Left cardiac atrium (tissue), 4 donors: ENCODE data around the gene EFNA2. TPM values are rescaled to one million over a fixed set of nuclear protein-coding genes. Genes with fewer than 3 reads are reported as not detected.

ENCODE experiments used
- ATAC-seq, 2 donors: fragments of 200-7000 bp; cut with Tn5 transposase; one replicate each; pipeline ENCODE4 v1.9.1; 2020; ENCODE audit warnings: mild to moderate bottlenecking in 2 of 2, moderate library complexity in 2 of 2
- DNase-seq: peaks from one replicate; pipeline ENCODE4 v3.0.0-alpha.2; 2020
- intact Hi-C, 2 donors: fragments of 100-400 bp; cut with DNase I; formaldehyde crosslinking; loops; one replicate each; pipeline versions ENCODE4 v1.14.1 to v1.15.1; 2022 to 2023
- total RNA-seq, 2 donors: library from RNA; stranded (reverse); fragmentation: NEBNext Ultra II Directional; extraction: Animal tissue kit (Norgen Biotek cat#: 25700); gene quantifications; one replicate each; pipeline ENCODE4 v1.2.1, GENCODE V29; 2021
- donor health status: DM: no; HTN: yes; CAD: no.
- donor health status: DM: no; HTN: yes; CAD: no; lungs with severe emphysema.
- donor health status: DM: yes; HTN: yes; CAD: no.
- donor health status: Dilated cardiomyopathy.

EFNA2 gene
- total RNA-seq, 2 donors from 2014 or later = not detected

- ATAC-seq = peak; percentile 67 to 84
- intact Hi-C loops = no loop called here
- peak; percentile 100 for DNase-seq
These were observed 16.6 kb upstream of the EFNA2 start, which contains the start of gene CIRBP for GRCh38 chr19:1269065-1269477. Gene CIRBP, plus strand, starts transcription at chr19:1269332. Its CDS starts 1,602 bp downstream, at chr19:1270934.

GRCh38 chr19:1269478-1270212 is 16.0 kb upstream of the EFNA2 start:
- intact Hi-C loops = loop anchor here in 1 of 2 donors (10.0 kb wide), 1 partner anchor 135 kb away; the partner anchor contains the start of genes DAZAP1 and GAMT
- ATAC-seq (peak; percentile 16 to 55), DNase-seq (peak; percentile 90)

- intact Hi-C loops = loop anchor here in 1 of 2 donors (10.0 kb wide), 1 partner anchor 134 kb away; the partner anchor contains the start of genes DAZAP1 and GAMT
These were observed 15.3 kb upstream of the EFNA2 start for GRCh38 chr19:1270213-1270853.

GRCh38 chr19:1270854-1271527 is 14.7 kb upstream of the EFNA2 start:
- intact Hi-C loops = loop anchor here in 1 of 2 donors (10.0 kb wide), 1 partner anchor 134 kb away; the partner anchor contains the start of genes DAZAP1 and GAMT

More at GRCh38 chr19:1270213-1270853, 15.3 kb upstream of the EFNA2 start:
- ATAC-seq = no peak
- DNase-seq = no peak

GRCh38 chr19:1271528-1272422 is 13.9 kb upstream of the EFNA2 start:
- ATAC-seq (no peak), DNase-seq (no peak)
- intact Hi-C loops = loop anchor here in 1 of 2 donors (10.0 kb wide), 1 partner anchor 133 kb away; the partner anchor contains the start of genes DAZAP1 and GAMT

More at GRCh38 chr19:1270854-1271527, 14.7 kb upstream of the EFNA2 start:
- no peak for DNase-seq
- ATAC-seq = no peak

GRCh38 chr19:1272423-1273262 is 13.0 kb upstream of the EFNA2 start:
- intact Hi-C loops = loop anchor here in 1 of 2 donors (10.0 kb wide), 1 partner anchor 132 kb away; the partner anchor contains the start of genes DAZAP1 and GAMT
- no peak for DNase-seq
- no peak for ATAC-seq

- DNase-seq = no peak
These were observed 12.2 kb upstream of the EFNA2 start for GRCh38 chr19:1273263-1274041.

GRCh38 chr19:1274081-1274851 is 11.4 kb upstream of the EFNA2 start:
- intact Hi-C loops = loop anchor here in 1 of 2 donors (10.0 kb wide), 1 partner anchor 131 kb away; the partner anchor contains the start of genes DAZAP1 and GAMT
- DNase-seq (no peak), ATAC-seq (no peak)

More at GRCh38 chr19:1273263-1274041, 12.2 kb upstream of the EFNA2 start:
- intact Hi-C loops = loop anchor here in 1 of 2 donors (10.0 kb wide), 1 partner anchor 131 kb away; the partner anchor contains the start of genes DAZAP1 and GAMT
- no peak for ATAC-seq

GRCh38 chr19:1274852-1275259 is 10.8 kb upstream of the EFNA2 start:
- DNase-seq (no peak), ATAC-seq (peak in 1 of 2 donors; percentile 2)
- intact Hi-C loops = loop anchor here in 1 of 2 donors (10.0 kb wide), 1 partner anchor 130 kb away; the partner anchor contains the start of genes DAZAP1 and GAMT

GRCh38 chr19:1275260-1275975 is 10.3 kb upstream of the EFNA2 start, which contains the start of gene FAM174C:
Gene FAM174C, plus strand, starts transcription at chr19:1275530. Its CDS starts 20 bp downstream, at chr19:1275550.
- ATAC-seq (peak; percentile 83 to 93), DNase-seq (peak; percentile 97)
- intact Hi-C loops = loop anchor here in 1 of 2 donors (10.0 kb wide), 1 partner anchor 129 kb away; the partner anchor contains the start of genes DAZAP1 and GAMT

- ATAC-seq (peak in 1 of 2 donors; percentile 0), DNase-seq (no peak)
- intact Hi-C loops = loop anchor here in 1 of 2 donors (10.0 kb wide), 1 partner anchor 129 kb away; the partner anchor contains the start of genes DAZAP1 and GAMT
These were observed 9.6 kb upstream of the EFNA2 start for GRCh38 chr19:1275976-1276627.

GRCh38 chr19:1276628-1277022 is 9.0 kb upstream of the EFNA2 start:
- intact Hi-C loops = loop anchor here in 1 of 2 donors (10.0 kb wide), 1 partner anchor 128 kb away; the partner anchor contains the start of genes DAZAP1 and GAMT
- DNase-seq (no peak), ATAC-seq (no peak)

- intact Hi-C loops = loop anchor here in 1 of 2 donors (10.0 kb wide), 1 partner anchor 128 kb away; the partner anchor contains the start of genes DAZAP1 and GAMT
- no peak for DNase-seq
- ATAC-seq = no peak
These were observed 8.6 kb upstream of the EFNA2 start for GRCh38 chr19:1277061-1277460.

- DNase-seq (no peak), ATAC-seq (no peak)
- intact Hi-C loops = loop anchor here in 1 of 2 donors (10.0 kb wide), 1 partner anchor 127 kb away; the partner anchor contains the start of genes DAZAP1 and GAMT
These were observed 7.6 kb upstream of the EFNA2 start for GRCh38 chr19:1278074-1278473.
